ENCODE measurements around the gene KANSL1L. TPM values are rescaled to one million over a fixed set of nuclear protein-coding genes. Genes with fewer than 3 reads are reported as not detected.

The KANSL1L gene
- total RNA-seq, 2 experiments from 2014 or later, result 6.7 to 7.0 TPM

GRCh38 chr2:210132239-210132638, 39.0 kb downstream of the KANSL1L start:
- ATAC-seq (ENCODE audit: poor library complexity), result no peak
- intact Hi-C loops (cut with DNase I, micrococcal nuclease), result no loop called here
- peaks cover 14% of the 10 kb centered on the region for H3K4me1 Mint-ChIP-seq (ENCODE audit: low read depth)

GRCh38 chr2:210128961-210129360, 42.2 kb downstream of the KANSL1L start:
- Mint-ChIP-seq H3K27me3 (no peaks in the 10 kb centered on the region), H3K9me3 (peaks cover 12% of the 10 kb centered on the region), H3K4me1 (ENCODE audit: low read depth) (peaks cover 14% of the 10 kb centered on the region), H3K36me3 (ENCODE audit: low read depth) (peaks cover 51% of the 10 kb centered on the region), H3K27ac (no peak overlapping the region), H3K4me3 (no peak overlapping the region)
- TF ChIP-seq CTCF (IDR thresholded peaks at IDR 0.05), result no peak
- intact Hi-C loops (cut with DNase I, micrococcal nuclease), result no loop called here
- POLR2A ChIA-PET, result no interaction called here
- no peaks in the 10 kb centered on the region for H3K27me3 ChIP-seq (ENCODE audit: control insufficient read depth in 1 of 2, insufficient read depth in 2 of 2, low read length in 2 of 2)
- H3K9me3 ChIP-seq (ENCODE audit: control insufficient read depth in 1 of 2, insufficient read depth in 1 of 2, low read length in 2 of 2), result peaks cover 0 to 10% of the 10 kb centered on the region in 2 experiments
- DNase-seq (no peak), ATAC-seq (ENCODE audit: poor library complexity) (no peak)
- no peak overlapping the region for H3K27ac ChIP-seq (ENCODE audit: low read depth in 1 of 2, low read length in 2 of 2)
- H3K4me1 ChIP-seq (ENCODE audit: insufficient read depth, low read length), result no peaks in the 10 kb centered on the region
- no peak overlapping the region for H3K4me3 ChIP-seq (ENCODE audit: low read length)
- CTCF ChIA-PET, result no interaction called here
- no peaks in the 10 kb centered on the region for H3K36me3 ChIP-seq (ENCODE audit: insufficient read depth, low read length)

More at GRCh38 chr2:210132239-210132638, 39.0 kb downstream of the KANSL1L start:
- H3K27ac Mint-ChIP-seq, result no peak overlapping the region
- no peaks in the 10 kb centered on the region for H3K4me1 ChIP-seq (ENCODE audit: insufficient read depth, low read length)
- ChIA-PET POLR2A (no interaction called here), CTCF (no interaction called here)
- no peak overlapping the region for H3K4me3 ChIP-seq (ENCODE audit: low read length)
- H3K36me3 Mint-ChIP-seq (ENCODE audit: low read depth), result peaks cover 19% of the 10 kb centered on the region
- no peaks in the 10 kb centered on the region for H3K9me3 Mint-ChIP-seq
- DNase-seq, result no peak
- no peak overlapping the region for H3K27ac ChIP-seq (ENCODE audit: low read depth in 1 of 2, low read length in 2 of 2)
- no peak overlapping the region for H3K4me3 Mint-ChIP-seq
- H3K27me3 Mint-ChIP-seq, result no peaks in the 10 kb centered on the region
- no peaks in the 10 kb centered on the region for H3K36me3 ChIP-seq (ENCODE audit: insufficient read depth, low read length)
- H3K27me3 ChIP-seq (ENCODE audit: control insufficient read depth in 1 of 2, insufficient read depth in 2 of 2, low read length in 2 of 2), result no peaks in the 10 kb centered on the region
- H3K9me3 ChIP-seq (ENCODE audit: control insufficient read depth in 1 of 2, insufficient read depth in 1 of 2, low read length in 2 of 2), result no peaks in the 10 kb centered on the region
- no peak for TF ChIP-seq CTCF (IDR thresholded peaks at IDR 0.05)

GRCh38 chr2:210113614-210114235, 57.5 kb downstream of the KANSL1L start:
- DNase-seq (no peak), ATAC-seq (ENCODE audit: poor library complexity) (no peak)
- Mint-ChIP-seq H3K4me3 (no peak overlapping the region), H3K9me3 (peaks cover 20% of the 10 kb centered on the region), H3K4me1 (ENCODE audit: low read depth) (no peaks in the 10 kb centered on the region), H3K27me3 (no peaks in the 10 kb centered on the region), H3K36me3 (ENCODE audit: low read depth) (peaks cover 80% of the 10 kb centered on the region), H3K27ac (no peak overlapping the region)
- H3K36me3 ChIP-seq (ENCODE audit: insufficient read depth, low read length), result peaks cover 5% of the 10 kb centered on the region
- TF ChIP-seq CTCF (IDR thresholded peaks at IDR 0.05), result no peak
- no peak overlapping the region for H3K4me3 ChIP-seq (ENCODE audit: low read length)
- H3K4me1 ChIP-seq (ENCODE audit: insufficient read depth, low read length), result no peaks in the 10 kb centered on the region
- H3K9me3 ChIP-seq (ENCODE audit: control insufficient read depth in 1 of 2, insufficient read depth in 1 of 2, low read length in 2 of 2), result peaks cover 14 to 29% of the 10 kb centered on the region in 2 experiments
- intact Hi-C loops (cut with DNase I, micrococcal nuclease), result no loop called here
- H3K27ac ChIP-seq (ENCODE audit: low read depth in 1 of 2, low read length in 2 of 2), result no peak overlapping the region
- no peaks in the 10 kb centered on the region for H3K27me3 ChIP-seq (ENCODE audit: control insufficient read depth in 1 of 2, insufficient read depth in 2 of 2, low read length in 2 of 2)
- POLR2A ChIA-PET, result no interaction called here
- CTCF ChIA-PET, result no interaction called here

Measured in CD4-positive, alpha-beta T cell (primary cell).